GM12872 (cell line): ENCODE results near the gene B3GNT5.

Experiments used
- TF ChIP-seq, protein P1 (sequence below): IDR thresholded peaks from 3 replicates; pipeline ENCODE4 v1.5.1; 2011; ENCODE audit warnings: low read depth, mild to moderate bottlenecking, low read length, moderate library complexity; ENCODE audit not compliant: insufficient read depth

The B3GNT5 gene

DNA sequence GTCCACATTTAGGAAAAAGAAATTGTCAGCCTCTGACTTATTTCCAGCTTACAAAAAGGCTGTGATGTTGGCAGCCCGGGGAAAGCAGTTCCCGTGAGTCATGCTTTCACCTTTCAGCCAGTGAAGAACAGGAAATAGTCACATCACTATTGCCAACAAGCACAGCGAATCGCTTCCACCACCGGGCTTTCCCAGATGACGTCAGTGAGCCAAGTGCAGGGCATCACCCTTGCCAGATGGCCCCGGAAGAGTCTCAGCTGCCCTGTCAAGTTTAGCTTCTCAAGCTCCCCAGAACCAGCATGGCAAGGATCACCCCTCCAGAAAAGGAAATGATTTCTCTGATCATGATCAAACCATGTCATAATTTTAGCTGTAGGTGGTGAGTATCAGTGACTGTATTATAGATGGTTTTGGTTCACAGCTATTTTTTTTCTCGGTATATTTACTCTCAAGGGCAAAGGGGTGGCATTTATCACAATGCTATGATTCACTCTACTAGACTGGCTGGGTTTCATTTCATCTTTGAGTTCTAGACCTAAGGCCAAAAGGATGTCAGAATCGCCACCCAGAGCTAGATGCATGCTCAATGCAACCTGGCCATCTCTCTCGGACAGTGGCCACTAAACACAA lies 32.9 kb downstream of the B3GNT5 start:
- TF ChIP-seq, protein P1, sequence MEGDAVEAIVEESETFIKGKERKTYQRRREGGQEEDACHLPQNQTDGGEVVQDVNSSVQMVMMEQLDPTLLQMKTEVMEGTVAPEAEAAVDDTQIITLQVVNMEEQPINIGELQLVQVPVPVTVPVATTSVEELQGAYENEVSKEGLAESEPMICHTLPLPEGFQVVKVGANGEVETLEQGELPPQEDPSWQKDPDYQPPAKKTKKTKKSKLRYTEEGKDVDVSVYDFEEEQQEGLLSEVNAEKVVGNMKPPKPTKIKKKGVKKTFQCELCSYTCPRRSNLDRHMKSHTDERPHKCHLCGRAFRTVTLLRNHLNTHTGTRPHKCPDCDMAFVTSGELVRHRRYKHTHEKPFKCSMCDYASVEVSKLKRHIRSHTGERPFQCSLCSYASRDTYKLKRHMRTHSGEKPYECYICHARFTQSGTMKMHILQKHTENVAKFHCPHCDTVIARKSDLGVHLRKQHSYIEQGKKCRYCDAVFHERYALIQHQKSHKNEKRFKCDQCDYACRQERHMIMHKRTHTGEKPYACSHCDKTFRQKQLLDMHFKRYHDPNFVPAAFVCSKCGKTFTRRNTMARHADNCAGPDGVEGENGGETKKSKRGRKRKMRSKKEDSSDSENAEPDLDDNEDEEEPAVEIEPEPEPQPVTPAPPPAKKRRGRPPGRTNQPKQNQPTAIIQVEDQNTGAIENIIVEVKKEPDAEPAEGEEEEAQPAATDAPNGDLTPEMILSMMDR, result no peak

DNA sequence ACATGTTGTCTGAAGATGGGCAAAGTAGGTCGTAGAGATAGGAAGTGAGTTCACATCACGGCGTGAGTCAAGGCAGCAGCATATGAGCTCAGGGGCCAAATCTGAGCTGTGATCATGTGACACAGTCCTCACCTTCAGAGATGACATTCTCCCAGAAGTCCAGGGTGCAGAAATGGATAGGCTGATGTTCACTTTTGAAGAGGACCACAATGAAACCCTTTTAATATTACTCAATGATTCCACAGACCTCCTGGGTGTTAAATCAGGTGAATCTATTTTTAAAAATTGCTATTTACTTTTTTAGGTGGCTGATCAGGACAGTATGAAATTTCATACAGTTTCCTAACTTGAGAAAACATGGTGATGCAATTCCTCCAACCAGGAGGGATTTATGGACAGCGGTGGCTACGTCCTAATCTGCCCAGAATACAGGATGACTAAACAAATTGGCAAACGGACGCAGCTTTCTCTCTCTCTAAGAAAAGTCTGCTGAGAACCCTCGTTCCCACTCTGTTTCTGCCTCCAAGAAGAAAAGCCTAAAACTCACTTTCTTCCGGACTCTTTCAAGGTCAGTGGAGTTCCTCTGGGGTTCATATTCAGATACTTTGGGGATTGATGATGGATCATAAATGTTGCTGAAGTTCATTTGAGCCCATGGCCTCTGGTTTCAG lies 34.4 kb downstream of the B3GNT5 start:
- TF ChIP-seq, protein P1, result no peak

DNA sequence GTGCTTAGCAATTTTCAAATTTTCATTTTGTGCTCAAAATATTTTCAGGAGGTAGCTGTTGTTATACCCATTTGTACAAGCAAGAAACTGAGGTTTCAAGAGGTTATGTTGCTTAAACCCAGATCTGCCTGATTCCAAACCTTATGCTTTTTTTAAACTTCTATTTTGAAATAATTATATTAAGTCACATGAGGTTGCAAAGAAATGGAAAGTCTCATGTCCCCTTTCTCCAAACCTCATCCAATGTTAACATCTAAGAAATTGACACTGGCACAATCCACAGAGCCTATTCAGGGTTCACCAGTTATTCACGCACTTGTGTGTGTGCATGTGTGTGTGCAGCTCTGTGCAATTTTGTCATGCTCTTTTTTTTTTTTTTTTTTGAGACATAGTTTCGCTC lies 35.1 kb downstream of the B3GNT5 start:
- TF ChIP-seq, protein P1, result no peak

DNA sequence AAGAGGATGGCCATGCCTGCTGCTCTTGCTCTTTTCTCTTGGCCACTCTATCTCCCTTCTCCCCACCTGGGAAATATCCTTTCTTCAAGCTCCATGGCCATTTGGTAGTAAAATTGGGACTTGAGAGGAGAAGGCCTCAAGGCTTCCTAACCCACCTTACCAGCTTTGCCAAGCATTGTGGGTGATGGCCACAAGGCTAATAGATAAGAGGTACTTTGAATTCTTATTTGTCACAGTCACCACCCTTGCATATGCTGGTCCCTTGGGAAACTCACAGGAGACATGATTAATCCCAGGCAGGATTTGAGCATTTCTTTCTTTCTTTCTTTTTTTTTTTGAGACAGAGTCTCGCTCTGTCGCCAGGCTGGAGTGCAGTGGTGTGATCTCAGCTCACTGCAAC lies 37.2 kb downstream of the B3GNT5 start:
- TF ChIP-seq, protein P1, result no peak

DNA sequence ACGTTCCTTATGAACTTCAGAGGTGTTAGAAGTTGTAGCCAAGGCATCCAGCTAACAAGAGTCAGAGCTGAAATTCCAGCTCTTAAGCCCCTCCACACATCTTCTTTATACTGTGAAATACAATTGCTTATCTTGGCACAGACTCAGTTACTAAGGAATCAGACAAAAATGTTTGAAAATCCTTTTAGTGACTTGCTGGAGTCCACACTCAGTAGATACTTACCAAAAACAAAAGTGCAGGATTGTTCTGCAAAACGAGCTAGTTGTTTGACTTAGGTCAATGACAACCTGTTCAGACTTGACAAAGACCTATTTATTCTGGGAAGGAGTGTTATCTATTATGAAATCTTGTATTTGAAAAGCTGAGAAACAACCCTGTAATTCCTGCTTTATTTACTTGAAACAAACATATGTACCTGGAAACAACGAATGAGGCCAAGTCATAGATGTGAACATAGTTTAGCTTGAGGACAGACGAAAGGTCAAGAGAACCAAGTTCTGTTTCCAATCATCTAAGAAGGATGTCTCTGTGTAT lies 38.5 kb downstream of the B3GNT5 start:
- TF ChIP-seq, protein P1, result no peak

DNA sequence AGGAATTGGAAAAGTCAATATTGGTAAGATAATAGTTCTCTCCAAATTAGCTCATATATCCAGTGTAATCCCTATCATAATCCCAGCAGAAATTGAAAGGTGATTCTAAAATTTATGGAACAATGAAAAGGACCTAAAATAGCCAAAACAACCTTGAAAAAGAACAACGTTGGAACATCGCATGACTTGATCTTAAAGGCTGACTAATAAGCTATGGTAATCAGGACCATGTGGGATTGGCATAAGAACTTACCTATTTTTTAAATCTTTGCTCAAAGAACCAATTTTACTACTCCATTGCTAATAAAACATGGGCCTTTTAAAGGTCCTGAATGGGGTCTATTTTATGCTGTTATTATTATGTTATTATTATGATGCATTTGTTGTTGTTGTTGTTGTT lies 40.9 kb downstream of the B3GNT5 start:
- TF ChIP-seq, protein P1, result no peak

DNA sequence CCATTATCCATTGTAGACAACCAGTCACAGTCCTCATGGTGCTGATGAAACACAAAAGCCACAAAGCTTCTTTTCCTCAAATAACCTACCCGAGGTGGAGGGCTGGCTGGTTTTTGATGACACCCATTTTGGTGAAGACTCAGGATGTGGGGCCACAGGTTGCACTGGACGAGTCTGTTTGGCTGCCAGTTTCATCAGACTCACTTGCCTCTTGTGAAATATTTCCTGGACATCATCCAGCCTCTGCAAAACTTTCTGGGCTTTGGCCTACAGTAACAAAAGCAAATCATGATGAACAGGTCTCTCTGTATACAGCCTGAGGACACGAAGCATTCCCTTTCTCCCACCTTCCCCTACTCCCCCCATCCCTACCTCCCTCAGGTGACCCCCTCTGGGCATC lies 42.2 kb downstream of the B3GNT5 start:
- TF ChIP-seq, protein P1, result no peak
